ENCODE results near the gene DENND2A.
"Not testable (repeated sequence)": the region's sequence is repeated elsewhere in the genome, so short reads cannot be mapped to it uniquely, and the experiment has no call there.

DENND2A gene

DNA sequence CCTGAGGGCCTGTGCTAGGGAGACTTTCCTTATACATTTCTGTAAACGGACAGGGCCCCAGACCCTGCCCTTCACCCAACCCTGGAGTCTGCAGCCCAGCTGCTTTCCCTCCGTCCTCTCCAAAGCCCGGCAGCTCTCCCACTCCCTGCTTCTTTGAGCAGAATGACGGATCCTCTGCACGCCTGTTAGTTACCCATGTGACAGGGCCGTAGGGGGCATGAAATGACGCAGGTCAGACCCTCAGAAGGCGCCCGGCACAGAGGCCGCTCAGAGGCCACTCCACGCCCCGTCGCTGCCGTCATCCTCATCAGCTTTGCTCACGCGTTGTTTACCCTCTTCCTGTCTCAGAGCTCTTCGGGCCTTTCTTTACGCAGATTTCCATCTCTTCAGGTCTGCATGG is 101.2 kb downstream of the DENND2A start:
- DNase-seq, result no peak

GRCh38 chr7:140537750-140538482 is 102.7 kb downstream of the DENND2A start:
- DNase-seq, result no peak

DNA sequence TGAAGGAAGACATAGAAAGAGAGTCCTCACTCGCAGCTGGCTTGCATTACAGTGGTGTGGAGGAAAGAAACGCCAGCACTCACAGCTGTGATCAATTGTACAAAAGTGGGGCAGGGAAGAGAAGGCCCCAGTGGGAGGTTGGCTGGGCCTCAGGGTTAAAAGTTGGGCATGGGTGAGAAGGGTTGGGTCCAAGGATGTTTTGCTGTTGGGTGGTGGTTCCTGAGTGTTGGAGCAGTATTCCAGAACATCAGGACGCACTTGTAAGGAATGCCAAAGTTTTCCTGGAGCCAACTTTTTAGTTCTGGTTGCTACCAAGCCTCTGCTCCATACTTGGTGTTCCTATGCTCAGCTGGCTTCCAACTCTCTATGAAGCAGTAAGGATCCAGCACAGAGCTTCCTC is 105.9 kb downstream of the DENND2A start:
- no peak for DNase-seq

DNA sequence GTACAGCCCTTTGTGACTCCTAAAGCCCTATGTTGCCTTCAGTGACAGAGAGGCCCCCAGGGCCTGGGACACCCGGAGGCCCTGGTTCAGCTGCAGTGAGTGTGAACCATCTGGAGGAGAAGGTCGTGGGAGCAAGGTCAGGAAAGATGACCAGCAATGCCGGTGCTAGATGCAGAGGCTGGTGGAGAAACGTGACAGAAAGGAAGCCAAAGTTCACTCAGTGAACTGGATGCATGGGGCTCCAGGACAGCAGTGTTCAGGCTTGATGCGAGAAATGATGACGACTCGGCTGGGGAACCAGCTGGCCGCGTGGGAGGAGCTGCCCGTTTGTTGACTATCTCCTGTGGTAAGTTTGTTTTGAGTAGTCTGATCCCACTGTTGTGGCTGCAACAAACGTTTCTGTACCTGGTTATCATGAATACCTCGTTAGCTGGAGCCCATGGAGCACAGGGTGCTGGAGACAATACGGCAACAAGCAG is 107.2 kb downstream of the DENND2A start:
- DNase-seq, result no peak

DNA sequence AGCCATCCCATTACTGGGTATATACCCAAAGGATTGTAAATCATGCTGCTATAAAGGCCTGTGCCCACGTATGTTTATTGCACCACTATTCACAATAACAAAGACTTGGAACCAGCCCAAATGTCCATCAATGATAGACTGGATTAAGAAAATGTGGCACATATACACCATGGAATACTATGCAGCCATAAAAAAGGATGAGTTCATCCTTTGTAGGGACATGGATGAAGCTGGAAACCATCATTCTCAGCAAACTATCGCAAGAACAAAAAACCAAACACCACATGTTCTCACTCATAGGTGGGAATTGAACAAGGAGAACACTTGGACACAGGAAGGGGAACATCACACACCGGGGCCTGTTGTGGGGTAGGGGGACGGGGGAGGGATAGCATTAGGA is 111.2 kb downstream of the DENND2A start:
- not testable (repeated sequence) for DNase-seq

DNA sequence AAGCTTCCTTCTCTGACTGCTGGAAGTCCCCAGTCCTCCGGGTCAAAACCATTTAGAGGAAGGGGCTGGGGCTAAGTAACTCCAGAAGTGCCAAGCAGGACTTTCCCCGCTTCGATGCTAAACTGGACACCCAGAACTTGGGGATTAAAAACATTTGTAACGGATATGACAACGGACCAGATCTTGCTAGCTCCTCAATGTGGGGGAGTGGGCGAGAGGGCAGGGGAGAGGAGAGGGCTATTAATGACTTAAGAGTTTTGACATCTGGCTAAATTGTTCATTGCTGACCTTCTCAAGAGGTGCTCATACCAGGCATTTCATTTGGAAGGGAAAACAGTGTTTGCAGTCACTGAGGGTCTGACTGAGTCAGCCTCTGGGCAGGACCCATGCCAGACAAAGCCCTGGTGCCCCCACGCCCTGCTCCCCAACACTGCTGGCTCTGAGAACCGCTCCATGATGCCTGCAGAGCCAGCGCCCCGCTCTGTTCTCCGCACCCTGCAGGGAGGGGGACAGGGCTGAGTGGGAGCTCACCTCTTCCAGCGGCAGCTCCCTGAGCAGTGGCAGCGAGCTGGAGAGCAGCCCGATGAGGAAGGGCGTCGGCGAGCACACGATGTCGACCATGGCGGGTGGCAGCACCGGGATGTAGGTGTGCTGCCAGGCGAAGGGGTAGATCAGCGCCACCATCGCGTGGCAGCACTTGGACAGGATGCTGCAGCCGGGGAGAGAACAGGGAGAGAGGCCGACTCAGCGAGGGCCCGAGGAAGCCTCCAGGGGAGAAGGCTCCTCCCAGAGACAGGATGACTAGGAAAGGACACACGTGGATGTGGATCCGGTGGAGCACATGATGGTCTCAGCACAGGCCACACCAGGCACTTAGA is 113.6 kb downstream of the DENND2A start:
- no peak for DNase-seq

- no peak for DNase-seq
Measured at GRCh38 chr7:140526214-140526613, 114.4 kb downstream of the DENND2A start.

GRCh38 chr7:140525743-140526142 is 114.9 kb downstream of the DENND2A start:
- no peak for DNase-seq

DNA sequence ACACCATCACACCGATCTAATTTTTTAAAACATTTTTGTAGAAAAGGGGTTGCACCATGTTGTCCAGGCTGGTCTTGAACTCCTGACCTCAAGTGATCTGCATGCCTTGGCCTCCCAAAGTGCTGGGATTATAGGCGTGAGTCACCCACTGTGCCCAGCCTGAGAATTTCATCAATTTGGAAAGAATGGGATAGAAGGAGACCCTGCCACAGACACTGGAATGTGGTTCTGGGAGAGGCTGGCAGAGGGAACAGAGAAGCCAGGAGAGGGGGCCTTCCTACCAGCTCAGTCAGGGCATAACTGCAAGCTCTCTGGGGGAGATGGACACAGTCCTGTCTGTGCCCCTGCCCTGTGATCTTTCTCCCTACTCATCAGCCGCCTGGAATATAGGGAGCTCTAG is 119.2 kb downstream of the DENND2A start:
- DNase-seq, result no peak

DNA sequence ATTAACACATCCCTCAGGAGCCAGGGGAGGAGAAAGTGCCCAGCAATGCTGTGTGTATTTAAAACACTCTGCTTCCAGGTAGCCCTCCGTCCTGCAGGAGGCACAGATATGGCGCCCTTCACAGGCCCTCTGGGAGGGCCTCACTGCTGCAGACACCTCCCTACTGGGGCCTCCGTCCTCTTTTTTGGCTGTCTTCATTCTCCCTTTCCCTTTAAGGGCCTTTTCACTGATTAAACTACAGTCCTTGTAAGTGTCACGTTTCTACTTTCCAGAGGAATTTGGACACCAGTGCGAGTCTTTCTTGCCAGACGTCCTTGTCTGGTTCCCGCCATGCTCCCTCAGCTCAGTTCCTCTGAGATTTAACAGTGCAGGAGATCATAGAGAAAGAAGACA is 121.6 kb downstream of the DENND2A start:
- DNase-seq, result no peak

- DNase-seq, result no peak
Measured at GRCh38 chr7:140518370-140519006, 122.1 kb downstream of the DENND2A start.

DNA sequence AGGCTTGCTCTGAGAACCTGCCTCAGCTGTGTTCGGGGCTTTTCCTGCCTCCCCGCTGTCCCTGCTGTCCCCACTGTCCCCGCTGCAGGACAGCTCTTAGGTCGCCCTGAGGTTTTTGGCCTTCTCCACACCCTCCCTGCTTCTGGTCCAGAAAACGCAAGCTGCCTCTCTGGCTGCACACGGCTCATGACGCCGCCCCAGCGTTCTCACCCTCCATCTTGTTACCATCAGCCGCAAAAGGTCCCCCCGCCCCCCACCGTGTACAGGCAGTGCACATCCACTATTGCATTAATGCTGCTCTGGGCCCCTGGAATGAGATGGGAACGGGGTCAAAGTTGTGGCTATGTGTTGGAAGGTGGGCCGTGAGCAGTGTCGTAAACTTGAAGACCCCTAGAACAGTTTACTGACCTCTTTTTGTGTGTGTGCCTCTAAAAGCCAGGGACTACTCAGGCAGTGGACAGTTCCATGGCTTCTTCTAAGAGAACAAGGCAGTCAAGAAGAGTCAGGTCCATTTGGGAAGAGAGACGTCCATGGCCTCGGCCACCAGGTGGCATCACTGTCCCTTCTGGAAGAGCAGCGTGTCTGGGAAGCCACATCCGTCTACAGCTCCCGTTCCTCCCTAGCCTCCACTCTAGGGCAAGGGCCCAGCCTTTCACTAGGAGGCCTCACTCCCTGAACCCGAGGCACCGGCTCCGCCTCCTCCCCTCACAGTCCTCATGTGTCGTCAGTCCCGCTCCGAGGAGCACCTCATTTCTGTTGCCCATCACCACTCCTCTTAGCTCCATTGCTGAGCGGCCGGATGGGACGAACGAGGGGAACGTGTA is 122.9 kb downstream of the DENND2A start:
- peak; percentile 70 for DNase-seq

DNA sequence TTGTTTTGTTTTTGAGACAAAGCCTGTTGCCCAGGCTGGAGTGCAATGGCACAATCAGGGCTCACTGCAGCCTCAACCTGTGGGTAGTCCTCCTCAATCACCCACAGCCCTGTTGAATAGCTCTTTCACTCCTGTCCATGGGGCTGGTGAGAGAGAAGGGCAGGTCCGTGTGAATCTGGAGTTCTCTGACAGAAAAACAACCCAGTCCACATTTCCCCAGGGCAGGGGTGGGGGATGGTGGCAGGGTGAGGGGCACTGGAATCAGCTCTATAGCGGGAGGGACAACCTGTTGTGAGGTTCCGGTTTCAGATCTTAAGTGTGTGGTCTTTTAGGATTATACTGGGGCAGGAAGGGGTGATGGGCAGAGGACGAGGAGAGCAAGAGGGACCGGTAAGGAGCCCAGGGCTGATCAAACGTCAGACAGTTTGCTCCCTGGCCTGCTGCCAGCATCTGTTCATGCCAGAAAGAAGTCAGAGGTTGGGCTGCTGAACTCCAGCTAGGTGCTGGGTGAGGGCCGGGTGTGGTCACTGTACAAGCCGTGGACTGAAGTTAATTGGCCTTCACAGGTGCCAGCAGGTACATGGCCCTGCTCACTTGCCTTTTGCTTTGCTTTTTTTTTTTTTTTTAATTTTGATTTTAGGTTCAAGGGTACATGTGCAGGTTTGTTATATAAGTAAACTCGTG is 128.2 kb downstream of the DENND2A start:
- DNase-seq, result no peak

DNA sequence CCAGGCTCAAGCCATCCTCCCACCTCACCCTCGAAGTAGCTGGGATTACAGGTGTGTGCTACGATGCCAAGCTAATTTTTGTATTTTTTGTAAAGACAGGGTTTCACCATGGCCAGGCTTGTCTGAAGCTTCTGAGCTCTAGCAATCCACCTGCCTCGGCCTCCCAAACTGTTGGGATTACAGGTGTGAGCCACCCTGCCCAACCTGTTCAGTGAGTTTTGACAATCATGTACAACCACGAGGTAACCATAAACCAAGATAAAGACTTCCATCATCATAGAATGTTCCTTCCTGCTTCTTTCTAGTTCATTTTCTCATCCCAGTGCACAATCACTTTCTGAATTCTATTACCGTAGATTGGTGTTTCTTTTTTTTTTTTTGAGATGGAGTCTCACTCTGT is 130.8 kb downstream of the DENND2A start:
- DNase-seq, result no peak

DNA sequence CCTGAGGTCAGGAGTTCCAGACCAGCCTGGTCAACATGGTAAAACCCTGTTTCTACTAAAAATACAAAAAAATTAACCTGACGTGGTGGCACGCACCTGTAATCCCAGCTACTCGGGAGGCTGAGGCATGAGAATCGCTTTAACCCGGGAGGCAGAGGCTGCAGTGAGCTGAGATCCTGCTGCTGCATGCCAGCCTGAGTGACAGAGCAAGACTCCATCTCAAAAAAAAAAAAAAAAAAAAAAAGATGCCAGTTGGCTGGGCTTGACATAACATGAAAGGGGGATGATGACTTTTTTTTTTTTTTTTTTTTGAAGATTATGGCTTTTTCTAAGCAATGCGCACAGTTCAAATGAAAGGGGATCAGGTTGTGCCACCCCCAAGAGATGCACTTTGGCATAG is 133.1 kb downstream of the DENND2A start:
- DNase-seq, result not testable (repeated sequence)

GRCh38 chr7:140506788-140507464 is 133.7 kb downstream of the DENND2A start:
- DNase-seq, result peak; percentile 3

GRCh38 chr7:140501966-140502365 is 138.6 kb downstream of the DENND2A start:
- no peak for DNase-seq

DNA sequence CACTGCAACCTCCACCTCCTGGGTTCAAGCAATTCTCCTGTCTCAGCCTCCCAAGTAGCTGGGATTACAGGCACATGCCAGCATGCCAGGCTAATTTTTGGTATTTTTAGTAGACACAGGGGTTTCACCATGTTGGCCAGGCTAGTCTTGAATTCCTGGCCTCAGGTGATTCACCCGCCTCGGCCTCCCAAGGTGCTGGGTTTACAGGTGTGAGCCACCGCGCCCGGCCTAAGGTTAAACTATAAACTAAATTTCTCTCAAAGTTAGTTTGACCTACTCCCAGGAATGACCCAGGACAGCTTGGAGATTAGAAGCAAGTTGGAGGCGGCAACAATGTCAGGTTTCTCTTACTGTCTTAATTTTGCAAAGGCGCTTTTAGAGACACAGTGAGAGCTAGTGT is 142.8 kb downstream of the DENND2A start:
- not testable (repeated sequence) for DNase-seq

DNA sequence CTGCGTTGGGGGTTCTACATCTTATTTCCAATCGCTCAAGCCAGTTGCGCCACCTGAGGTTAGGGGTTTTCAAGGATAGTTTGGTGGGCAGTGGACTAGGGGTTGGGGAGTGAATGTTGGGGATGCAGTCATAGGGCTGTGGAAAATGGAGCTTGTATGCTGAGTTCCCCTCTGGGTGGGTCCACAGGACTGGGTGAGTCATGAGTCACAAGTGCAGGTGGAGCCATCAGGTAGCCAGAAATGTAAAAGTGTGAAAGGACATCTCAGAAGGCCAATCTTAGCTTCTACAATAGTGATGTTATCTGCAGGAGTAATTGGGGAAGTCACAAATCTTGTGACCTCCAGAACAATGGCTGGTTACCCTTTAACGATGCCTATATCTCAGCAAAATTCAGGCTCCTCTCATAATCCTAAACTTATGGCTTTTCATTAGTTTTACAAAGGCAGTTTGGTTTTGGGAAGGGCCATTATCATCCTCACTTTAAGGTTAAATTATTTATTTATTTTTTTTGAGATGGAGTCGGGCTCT is 143.3 kb downstream of the DENND2A start:
- no peak for DNase-seq

- no peak for DNase-seq
Measured at GRCh38 chr7:140495514-140496097, 145.0 kb downstream of the DENND2A start.

DNA sequence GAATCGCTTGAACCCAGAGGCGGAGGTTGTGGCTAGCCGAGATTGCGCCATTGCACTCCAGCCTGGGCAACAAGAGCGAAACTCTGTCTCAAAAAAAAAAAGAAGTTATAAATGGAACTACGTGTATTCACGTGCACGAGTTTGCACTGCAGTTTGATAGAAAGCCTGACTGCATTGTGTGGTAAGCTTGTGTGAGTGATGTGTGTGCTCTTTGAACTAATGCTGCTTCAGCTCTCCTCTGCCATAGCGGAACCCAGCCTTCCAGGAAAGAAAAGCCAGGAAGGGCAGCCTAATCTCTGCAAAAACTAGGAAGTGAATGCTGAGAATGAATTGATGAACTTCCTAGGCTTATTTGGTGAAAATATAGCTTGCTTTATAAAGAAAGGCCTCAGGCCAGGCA is 145.7 kb downstream of the DENND2A start:
- no peak for DNase-seq

Measured in amniotic stem cell (primary cell).